ENCODE measurements around the gene MCM3AP.

- TF ChIP-seq CTCF (IDR thresholded peaks at IDR 0.05; ENCODE audit: low read length) (no peak), EZH2 (IDR thresholded peaks at IDR 0.05; ENCODE audit: borderline replicate concordance, low read length) (no peak)
These were observed 1.2 kb downstream of the MCM3AP start for GRCh38 chr21:46284077-46284644.

Data from OCI-LY1 (cell line).